GM18867 (cell line): ENCODE data around the gene UBXN6.

Source experiments
- ATAC-seq: cut with Tn5 transposase; IDR thresholded peaks from one replicate; pipeline ENCODE4 v1.9.1; 2021; ENCODE audit warnings: mild to moderate bottlenecking, moderate library complexity; ENCODE audit not compliant: unreplicated experiment

The UBXN6 gene

GRCh38 chr19:4456843-4457653 is 546 bp downstream of the UBXN6 start:
- ATAC-seq: peak; percentile 7

- no peak for ATAC-seq
These were observed 1.1 kb downstream of the UBXN6 start for GRCh38 chr19:4456476-4456842.

DNA sequence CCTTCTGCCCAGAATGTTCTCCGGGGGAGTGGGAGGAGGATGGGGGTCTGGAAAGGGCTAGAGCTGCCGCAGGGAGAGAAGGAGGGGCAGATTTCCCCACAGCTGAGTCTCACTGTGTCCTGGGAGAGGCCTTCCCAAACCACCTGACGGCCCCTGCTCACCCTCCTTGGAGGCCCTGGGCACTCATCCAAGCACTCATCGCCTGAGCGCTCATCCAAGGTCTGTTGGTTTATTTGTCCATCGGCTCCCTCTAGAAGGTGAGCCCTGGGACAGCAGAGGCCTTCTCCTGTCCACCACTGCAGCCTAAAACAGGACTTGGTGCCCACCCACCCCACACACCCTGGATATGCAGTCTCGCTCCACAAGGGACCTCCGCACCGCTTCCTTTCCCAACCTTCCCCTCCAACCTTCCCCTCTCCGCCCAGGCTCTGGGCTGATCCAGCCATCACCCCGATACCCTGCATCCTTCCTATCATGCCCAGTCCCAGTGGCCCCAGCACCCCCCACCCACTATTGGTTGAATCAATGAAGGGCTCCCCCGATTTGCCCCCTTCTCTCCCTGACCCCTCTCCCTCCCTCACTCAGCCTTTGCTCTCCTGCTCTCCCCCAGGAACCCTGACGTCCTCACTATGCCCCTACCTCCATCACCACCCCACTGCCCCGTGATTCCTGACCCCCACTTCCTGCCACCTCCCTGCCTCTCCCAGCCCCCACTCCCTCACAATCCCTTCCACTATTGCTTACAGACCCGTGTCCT is 1.7 kb downstream of the UBXN6 start:
- ATAC-seq: no peak

- no peak for ATAC-seq
These were observed 2.6 kb downstream of the UBXN6 start for GRCh38 chr19:4454747-4455718.

- ATAC-seq: no peak
These were observed 4.1 kb downstream of the UBXN6 start for GRCh38 chr19:4453232-4454179.

DNA sequence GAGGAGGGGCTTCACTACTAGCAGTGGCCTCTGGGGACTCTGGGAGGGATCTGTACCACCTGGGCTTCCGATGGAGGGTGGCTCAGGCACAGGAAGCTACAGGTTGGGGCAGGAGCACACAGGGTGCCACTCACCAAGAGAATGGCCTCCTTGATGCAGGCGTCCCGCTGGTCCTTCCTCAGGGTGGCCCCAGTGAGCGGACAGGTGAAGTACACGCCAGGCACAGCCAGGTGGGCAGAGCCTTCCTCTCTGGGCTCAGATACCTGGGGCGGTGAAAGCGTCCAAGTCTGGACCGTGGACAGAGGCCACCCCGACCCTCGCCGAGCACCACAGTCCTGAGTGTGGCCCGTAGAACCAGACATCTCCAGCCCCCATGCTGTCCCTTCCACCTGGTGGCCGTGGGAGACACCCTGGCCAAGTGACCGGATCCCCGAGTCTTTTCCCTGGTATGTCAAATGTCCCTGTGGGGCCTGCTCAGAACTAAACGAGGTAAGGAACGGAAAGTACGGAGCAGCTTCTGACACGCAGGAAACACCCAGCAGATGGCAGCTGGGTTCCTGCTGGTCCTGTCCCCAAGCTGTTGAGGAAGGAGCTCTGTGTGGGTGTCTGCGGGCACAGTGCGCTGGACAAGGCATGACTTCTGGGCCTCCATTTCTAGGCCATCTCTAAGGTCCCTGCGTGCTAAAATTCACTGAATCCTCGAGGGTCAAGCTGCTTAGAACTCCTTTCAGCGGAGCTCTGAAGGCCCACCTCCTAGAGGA is 5.2 kb downstream of the UBXN6 start:
- ATAC-seq: no peak

- ATAC-seq: no peak
These were observed 8.0 kb downstream of the UBXN6 start for GRCh38 chr19:4449639-4450028.

- no peak for ATAC-seq
These were observed 8.5 kb downstream of the UBXN6 start for GRCh38 chr19:4449022-4449638.

- no peak for ATAC-seq
These were observed 9.2 kb downstream of the UBXN6 start for GRCh38 chr19:4448147-4448985.

- ATAC-seq: no peak
These were observed 10.1 kb downstream of the UBXN6 start for GRCh38 chr19:4447327-4448146.

- no peak for ATAC-seq
These were observed 10.8 kb downstream of the UBXN6 start for GRCh38 chr19:4446704-4447200.

DNA sequence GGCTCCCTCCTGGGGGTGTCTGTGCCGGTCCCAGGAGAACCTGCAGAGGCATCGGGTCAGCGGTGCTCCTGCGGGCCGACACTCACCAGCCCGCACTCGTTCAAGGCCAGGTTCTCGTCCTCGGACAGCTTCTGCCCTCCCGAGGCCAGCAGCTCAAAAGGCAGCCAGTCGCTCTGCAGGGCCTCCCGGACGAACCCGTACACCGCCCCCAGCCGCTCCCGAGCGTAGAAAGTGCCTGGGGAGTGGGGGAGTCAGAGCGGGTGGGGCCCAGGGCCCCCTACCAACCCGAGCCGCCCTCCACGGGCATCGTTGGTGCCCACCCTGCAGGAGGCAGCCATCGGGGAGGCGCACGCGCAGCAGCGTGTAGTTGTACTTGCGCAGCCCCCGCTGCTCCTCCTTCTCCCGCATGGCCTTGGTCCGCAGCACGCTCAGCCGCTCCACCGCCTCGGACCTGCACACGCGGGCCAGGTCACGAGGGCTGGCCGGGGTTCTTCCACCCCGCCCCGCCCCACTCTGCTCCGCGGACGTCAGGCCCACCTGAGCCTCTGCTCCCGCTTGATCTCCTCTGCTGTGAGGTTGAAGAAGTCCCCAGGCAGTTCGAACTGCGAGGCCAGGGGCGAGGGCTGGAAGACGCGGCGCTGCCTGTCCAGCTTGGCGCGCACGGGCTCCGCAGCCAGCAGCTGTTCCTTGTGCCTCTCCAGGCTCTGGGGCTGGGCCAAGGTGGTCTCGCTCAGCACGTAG is 11.5 kb downstream of the UBXN6 start:
- ATAC-seq: no peak

GRCh38 chr19:4444765-4445741 is 12.5 kb downstream of the UBXN6 start:
- ATAC-seq: no peak

DNA sequence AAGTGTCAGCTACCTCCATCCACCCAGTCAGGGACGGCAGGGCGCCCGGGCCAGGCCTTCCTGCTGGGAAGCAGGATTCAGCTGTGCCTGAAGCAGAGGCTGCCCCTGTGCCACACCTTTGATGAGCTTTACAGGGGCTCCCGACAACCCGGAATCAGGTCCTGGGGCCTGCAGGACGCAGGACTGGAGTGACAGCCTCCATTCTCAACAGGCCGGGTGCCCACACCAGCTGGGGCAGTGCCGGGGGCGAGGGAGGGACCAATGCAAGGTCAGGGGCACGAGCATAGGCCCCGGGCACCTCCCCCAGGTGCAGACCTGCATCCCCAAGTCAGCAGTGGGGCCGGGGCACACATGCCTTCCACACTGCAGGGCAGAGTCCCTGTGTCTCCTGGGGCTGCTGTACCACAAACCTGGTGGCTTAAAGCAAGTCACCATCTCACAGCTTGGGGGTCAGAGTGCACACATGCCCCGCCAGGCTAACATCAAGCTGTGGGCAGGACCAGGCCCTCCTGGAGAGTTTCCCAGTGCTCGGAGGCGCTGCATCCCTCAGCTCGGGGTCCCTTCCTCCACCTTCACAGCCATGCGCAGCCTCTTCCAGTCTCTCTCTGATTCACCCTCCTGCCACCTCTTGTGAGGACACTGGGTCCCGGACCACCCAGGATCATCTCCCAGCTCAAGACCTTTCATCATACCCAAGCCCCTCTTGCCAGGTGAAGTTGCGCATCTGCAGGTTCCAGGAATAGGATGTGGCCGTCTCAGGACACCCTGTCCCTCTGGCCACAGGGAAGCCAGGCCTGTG is 13.4 kb downstream of the UBXN6 start:
- ATAC-seq: no peak
